Glutamatergic neuron (in vitro differentiated cells): Measurements from ENCODE around the gene NEDD1. TPM values are rescaled to one million over a fixed set of nuclear protein-coding genes. Genes with fewer than 3 reads are reported as not detected.

Experiments
- DNase-seq: peaks from one replicate; pipeline ENCODE4 v3.0.0; 2022
- H3K27ac Mint-ChIP-seq: one replicate; pipeline ENCODE4 v1.8.0; 2020; ENCODE audit warnings: mild to moderate bottlenecking, mixed read lengths, inconsistent platforms; ENCODE audit not compliant: unreplicated experiment
- H3K27me3 Mint-ChIP-seq: one replicate; pipeline ENCODE4 v1.8.0; 2020; ENCODE audit warnings: mild to moderate bottlenecking, moderate library complexity, mixed read lengths, inconsistent platforms; ENCODE audit not compliant: unreplicated experiment
- H3K36me3 Mint-ChIP-seq: one replicate; pipeline ENCODE4 v1.8.0; 2020; ENCODE audit warnings: mild to moderate bottlenecking, mixed read lengths, inconsistent platforms; ENCODE audit not compliant: unreplicated experiment
- H3K4me1 Mint-ChIP-seq: one replicate; pipeline ENCODE4 v1.8.0; 2020; ENCODE audit warnings: mild to moderate bottlenecking, low read depth, mixed read lengths, inconsistent platforms; ENCODE audit not compliant: unreplicated experiment
- H3K4me3 Mint-ChIP-seq: one replicate; pipeline ENCODE4 v1.8.0; 2020; ENCODE audit warnings: mild to moderate bottlenecking, mixed read lengths, inconsistent platforms; ENCODE audit not compliant: unreplicated experiment
- H3K9me3 Mint-ChIP-seq: one replicate; pipeline ENCODE4 v1.8.0; 2020; ENCODE audit warnings: mild to moderate bottlenecking, moderate library complexity, mixed read lengths, inconsistent platforms; ENCODE audit not compliant: unreplicated experiment
- CTCF ChIP-seq: fragments of 200-600 bp; sonication (generic); IDR thresholded peaks from one replicate; pipeline ENCODE4 v1.5.0; 2021; ENCODE audit not compliant: partially characterized antibody, unreplicated experiment
- total RNA-seq: library from RNA; stranded (reverse); fragmentation: NEBNext Ultra II Directional; extraction: Animal tissue kit (Norgen Biotek cat#: 25700); gene quantifications from one replicate; pipeline ENCODE4 v1.2.1, GENCODE V29; 2021; ENCODE audit not compliant: unreplicated experiment

NEDD1 gene
- total RNA-seq, 1 donor from 2014 or later = 11.4 TPM

- TF ChIP-seq CTCF = no peak
- H3K9me3 Mint-ChIP-seq = no peaks in the 10 kb centered on the region
- H3K27me3 Mint-ChIP-seq = peaks cover 2% of the 10 kb centered on the region
- DNase-seq = no peak
- H3K27ac Mint-ChIP-seq = no peak overlapping the region
- no peaks in the 10 kb centered on the region for H3K36me3 Mint-ChIP-seq
- no peaks in the 10 kb centered on the region for H3K4me1 Mint-ChIP-seq
- no peak overlapping the region for H3K4me3 Mint-ChIP-seq
Observed at GRCh38 chr12:96878704-96879103, 28.4 kb upstream of the NEDD1 start.

GRCh38 chr12:96879301-96879700, 27.8 kb upstream of the NEDD1 start:
- no peaks in the 10 kb centered on the region for H3K4me1 Mint-ChIP-seq
- H3K4me3 Mint-ChIP-seq = no peak overlapping the region
- H3K36me3 Mint-ChIP-seq = no peaks in the 10 kb centered on the region
- peaks cover 2% of the 10 kb centered on the region for H3K27me3 Mint-ChIP-seq
- no peak for DNase-seq
- TF ChIP-seq CTCF = no peak
- H3K9me3 Mint-ChIP-seq = no peaks in the 10 kb centered on the region
- no peak overlapping the region for H3K27ac Mint-ChIP-seq

- no peak for DNase-seq
- no peaks in the 10 kb centered on the region for H3K9me3 Mint-ChIP-seq
- H3K27me3 Mint-ChIP-seq = peaks cover 2% of the 10 kb centered on the region
- H3K4me1 Mint-ChIP-seq = no peaks in the 10 kb centered on the region
- no peak for TF ChIP-seq CTCF
- H3K27ac Mint-ChIP-seq = no peak overlapping the region
- H3K4me3 Mint-ChIP-seq = no peak overlapping the region
- H3K36me3 Mint-ChIP-seq = no peaks in the 10 kb centered on the region
Observed at GRCh38 chr12:96880220-96880619, 26.8 kb upstream of the NEDD1 start.

GRCh38 chr12:96881608-96882007, 25.4 kb upstream of the NEDD1 start:
- Mint-ChIP-seq H3K4me1 (no peaks in the 10 kb centered on the region), H3K9me3 (no peaks in the 10 kb centered on the region), H3K27me3 (peaks cover 2% of the 10 kb centered on the region), H3K27ac (no peak overlapping the region), H3K36me3 (no peaks in the 10 kb centered on the region), H3K4me3 (no peak overlapping the region)
- no peak for TF ChIP-seq CTCF
- no peak for DNase-seq

GRCh38 chr12:96882862-96883261, 24.2 kb upstream of the NEDD1 start:
- no peak overlapping the region for H3K27ac Mint-ChIP-seq
- no peaks in the 10 kb centered on the region for H3K36me3 Mint-ChIP-seq
- H3K9me3 Mint-ChIP-seq = no peaks in the 10 kb centered on the region
- no peak for TF ChIP-seq CTCF
- H3K4me3 Mint-ChIP-seq = no peak overlapping the region
- no peak for DNase-seq
- peaks cover 2% of the 10 kb centered on the region for H3K27me3 Mint-ChIP-seq
- H3K4me1 Mint-ChIP-seq = no peaks in the 10 kb centered on the region
